Retinal pigment epithelial cell (primary cell): ENCODE results near the gene PIEZO2.

ENCODE experiments used
- DNase-seq: peaks from one replicate; pipeline ENCODE4 v3.0.0-alpha.2; 2010; ENCODE audit warnings: low read depth
- H3K4me3 ChIP-seq: 2 replicates; pipeline ENCODE4 v1.5.1; 2011; ENCODE audit warnings: mild to moderate bottlenecking, low read length, control low read depth, moderate library complexity
- TF ChIP-seq, protein P1 (sequence below): conservative IDR thresholded peaks from 2 replicates; pipeline ENCODE4 v1.5.1; 2011; ENCODE audit warnings: low read depth, low read length, control low read depth, inconsistent platforms

Gene PIEZO2

DNA sequence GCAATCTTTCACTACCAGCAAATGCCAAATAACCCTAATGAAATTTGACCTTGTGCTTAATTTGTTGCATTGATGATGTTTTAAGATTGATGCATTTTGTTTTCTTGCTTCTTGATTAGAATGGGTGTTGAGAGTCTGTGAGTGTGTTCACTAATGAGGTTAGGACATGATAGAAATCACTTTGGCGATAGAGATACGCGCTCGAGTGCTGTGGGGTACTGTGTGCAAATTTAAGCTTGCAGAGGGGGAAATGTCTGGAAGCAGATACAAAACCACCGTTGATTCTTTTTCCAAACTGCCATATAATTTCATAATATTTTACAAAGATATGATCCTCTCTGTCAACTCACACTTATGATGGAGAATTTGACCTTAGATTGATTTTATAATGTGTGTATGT, 200.9 kb downstream of the PIEZO2 start:
- DNase-seq = no peak
- no peak overlapping the region for H3K4me3 ChIP-seq
- TF ChIP-seq, protein P1, sequence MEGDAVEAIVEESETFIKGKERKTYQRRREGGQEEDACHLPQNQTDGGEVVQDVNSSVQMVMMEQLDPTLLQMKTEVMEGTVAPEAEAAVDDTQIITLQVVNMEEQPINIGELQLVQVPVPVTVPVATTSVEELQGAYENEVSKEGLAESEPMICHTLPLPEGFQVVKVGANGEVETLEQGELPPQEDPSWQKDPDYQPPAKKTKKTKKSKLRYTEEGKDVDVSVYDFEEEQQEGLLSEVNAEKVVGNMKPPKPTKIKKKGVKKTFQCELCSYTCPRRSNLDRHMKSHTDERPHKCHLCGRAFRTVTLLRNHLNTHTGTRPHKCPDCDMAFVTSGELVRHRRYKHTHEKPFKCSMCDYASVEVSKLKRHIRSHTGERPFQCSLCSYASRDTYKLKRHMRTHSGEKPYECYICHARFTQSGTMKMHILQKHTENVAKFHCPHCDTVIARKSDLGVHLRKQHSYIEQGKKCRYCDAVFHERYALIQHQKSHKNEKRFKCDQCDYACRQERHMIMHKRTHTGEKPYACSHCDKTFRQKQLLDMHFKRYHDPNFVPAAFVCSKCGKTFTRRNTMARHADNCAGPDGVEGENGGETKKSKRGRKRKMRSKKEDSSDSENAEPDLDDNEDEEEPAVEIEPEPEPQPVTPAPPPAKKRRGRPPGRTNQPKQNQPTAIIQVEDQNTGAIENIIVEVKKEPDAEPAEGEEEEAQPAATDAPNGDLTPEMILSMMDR = no peak

DNA sequence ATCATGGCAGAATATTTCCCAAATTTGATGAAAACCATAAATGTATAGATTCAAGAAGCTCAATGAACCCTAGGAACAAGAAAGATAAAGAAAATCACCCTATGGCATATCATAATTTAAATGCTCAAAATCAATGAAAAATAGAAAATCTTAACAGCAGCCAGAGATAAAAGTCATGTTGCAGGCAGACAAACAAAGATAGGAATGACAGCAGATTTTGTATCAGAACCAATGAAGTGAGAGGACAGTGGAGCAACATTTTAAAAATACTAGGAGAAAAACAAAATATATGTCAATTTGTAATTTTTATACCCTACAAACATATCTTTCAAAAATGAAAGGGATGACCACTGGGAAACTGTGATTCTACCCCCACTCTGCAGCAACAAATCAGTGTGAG, 203.3 kb downstream of the PIEZO2 start:
- no peak for DNase-seq
- TF ChIP-seq, protein P1 = no peak
- no peak overlapping the region for H3K4me3 ChIP-seq

DNA sequence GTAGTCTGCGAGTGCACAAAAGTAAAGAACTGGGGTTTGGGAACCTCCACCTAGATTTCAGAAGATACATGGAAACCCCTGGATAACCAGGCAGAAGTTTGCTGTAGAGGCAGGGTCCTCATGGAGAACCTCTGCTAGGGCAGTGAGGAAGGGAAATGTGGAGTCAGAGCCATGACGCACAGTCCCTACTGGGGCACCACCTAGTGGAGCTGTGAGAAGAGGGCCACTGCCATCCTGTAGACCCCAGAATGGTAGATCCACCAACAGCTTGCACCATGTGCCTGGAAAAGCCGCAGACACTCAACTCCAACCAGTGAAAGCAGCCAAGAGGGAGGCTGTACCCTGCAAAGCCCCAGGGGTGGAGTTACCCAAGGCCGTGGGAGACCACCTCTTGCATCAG, 206.4 kb downstream of the PIEZO2 start:
- H3K4me3 ChIP-seq = no peak overlapping the region
- DNase-seq = no peak
- TF ChIP-seq, protein P1 = no peak

DNA sequence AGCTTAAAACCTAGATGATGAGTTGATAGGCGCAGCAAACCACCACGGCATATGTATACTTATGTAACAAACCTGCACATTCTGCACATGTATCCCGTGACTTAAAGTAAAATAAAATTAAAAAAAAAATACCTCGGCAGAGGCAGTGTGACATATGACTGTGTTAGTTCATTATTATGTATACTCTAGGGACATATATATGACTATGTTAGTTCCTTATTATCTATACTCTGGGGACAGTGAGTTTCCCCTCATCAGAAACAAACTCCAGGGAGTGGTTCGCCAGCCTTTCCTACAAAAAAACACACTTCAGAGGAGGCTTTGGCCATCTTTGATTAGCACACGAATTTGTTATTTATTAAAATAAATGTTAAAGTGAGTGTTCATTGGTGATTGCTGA, 209.5 kb downstream of the PIEZO2 start:
- H3K4me3 ChIP-seq = no peak overlapping the region
- TF ChIP-seq, protein P1 = no peak
- no peak for DNase-seq

DNA sequence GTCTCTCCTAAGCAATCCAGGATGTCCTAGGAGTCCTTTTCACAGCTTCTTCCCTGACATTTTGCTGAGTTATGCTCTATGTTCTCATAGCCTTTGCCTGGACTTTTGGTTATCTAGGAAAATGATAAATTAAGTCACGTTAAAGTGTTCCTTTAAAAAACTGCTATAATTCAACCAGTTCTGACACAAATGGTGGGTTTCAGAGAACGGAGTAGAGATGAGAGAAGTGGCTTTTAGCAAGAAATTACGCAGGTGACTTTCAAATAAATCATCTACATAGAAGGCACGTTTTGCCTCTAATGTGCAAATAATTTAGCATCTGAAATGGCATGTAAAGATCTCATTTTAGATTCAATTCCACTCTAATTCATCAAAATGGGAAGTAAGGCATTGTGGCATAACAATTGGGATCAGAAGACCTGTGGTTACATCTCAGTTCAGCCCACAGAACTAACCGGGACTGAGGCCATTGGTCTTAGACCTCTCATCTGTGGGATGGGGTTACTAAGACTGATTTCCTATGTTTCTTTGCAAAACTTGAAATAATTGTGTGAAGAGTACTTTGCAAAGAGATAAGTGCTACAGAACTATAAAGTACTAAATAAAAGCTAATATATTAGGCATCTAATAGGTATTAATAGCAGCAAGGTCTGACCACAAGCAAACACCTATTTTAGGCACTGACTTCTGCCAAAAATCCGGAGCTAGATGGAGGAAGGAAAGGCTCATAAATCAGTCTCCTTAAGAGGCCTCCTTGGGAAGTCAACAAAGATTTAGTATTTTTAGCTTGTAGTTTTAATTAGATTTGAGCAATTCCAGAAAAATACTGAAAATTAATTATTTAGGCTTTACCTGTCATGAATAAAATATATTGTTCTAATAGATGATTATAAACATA, 211.4 kb downstream of the PIEZO2 start:
- TF ChIP-seq, protein P1 = no peak
- DNase-seq = no peak
- H3K4me3 ChIP-seq = no peak overlapping the region

DNA sequence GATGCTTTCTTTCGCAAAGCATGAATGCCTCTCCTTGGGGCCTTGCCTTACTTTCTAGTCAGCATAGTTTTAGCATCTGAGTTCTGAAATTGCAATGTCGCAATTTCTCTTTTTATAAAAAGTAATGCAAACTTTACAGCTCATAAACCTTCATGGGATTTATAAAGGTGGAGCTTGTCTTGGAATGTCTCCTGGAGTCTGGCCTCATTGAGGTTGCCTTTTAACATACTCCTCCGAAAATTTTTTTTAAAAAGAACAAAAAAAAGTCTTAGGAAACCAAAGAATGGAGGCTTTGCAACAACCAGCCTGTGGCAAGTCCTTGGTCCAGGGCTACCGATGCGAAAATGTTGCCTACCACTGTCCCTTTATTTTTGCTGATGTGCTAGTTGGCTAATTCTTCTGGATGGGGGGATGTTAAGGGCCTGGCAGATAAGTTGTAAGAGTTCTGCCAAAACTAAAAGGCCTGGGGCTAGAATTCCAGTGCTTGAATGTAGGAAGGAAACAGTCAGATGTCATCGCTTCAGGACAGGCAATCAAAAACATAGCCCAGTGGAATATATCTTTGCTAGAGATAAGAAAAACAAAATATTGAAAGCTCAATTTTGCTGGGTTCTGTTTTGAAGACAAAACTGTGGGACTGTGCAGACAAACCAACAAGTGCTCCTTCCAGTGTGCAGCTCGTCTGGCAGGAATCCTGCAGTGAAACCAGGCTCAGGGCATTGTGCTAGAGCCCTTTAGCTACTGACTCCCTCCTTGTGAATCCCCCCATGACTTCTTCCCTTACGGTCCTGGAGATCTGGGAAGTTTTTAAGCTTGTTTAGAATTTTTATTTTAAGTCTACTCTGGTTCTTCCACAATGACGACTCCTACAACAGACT, 213.0 kb downstream of the PIEZO2 start:
- no peak for DNase-seq
- H3K4me3 ChIP-seq = no peak overlapping the region
- TF ChIP-seq, protein P1 = no peak
